Activated B cell treated with CpG ODN at 0.5 μM for 24 hours (primary cell): ENCODE measurements around the gene TBC1D32. TPM values are rescaled to one million over a fixed set of nuclear protein-coding genes. Genes with fewer than 3 reads are reported as not detected.
"Not testable (repeated sequence)": the region's sequence is repeated elsewhere in the genome, so short reads cannot be mapped to it uniquely, and the experiment has no call there.

Experiments used
- ATAC-seq: fragments of 200-7000 bp; cut with Tn5 transposase; one replicate; pipeline ENCODE4 v1.10.0; 2021; ENCODE audit warnings: low read depth, mild to moderate bottlenecking, moderate library complexity
- CTCF ChIA-PET: fragments of 350-600 bp; sonication (Branson Sonifier 250); formaldehyde crosslinking; loops from one replicate; lab custom pipeline; 2021; ENCODE audit warnings: antibody characterized with exemption; lab: Charles Lee
- POLR2A ChIA-PET: fragments of 350-600 bp; sonication (Branson Sonifier 250); formaldehyde crosslinking; loops from one replicate; lab custom pipeline; 2021; ENCODE audit warnings: antibody characterized with exemption; lab: Charles Lee
- DNase-seq: peaks from one replicate; pipeline ENCODE4 v3.0.0; 2022
- H3K27ac Mint-ChIP-seq: one replicate; pipeline ENCODE4 v1.8.0; 2020; ENCODE audit warnings: mixed read lengths
- H3K27me3 Mint-ChIP-seq: one replicate; pipeline ENCODE4 v1.8.0; 2021; ENCODE audit warnings: mixed read lengths
- H3K36me3 Mint-ChIP-seq: one replicate; pipeline ENCODE4 v1.8.0; 2021; ENCODE audit warnings: low read depth, mixed read lengths
- H3K4me1 Mint-ChIP-seq: one replicate; pipeline ENCODE4 v1.8.0; 2021; ENCODE audit warnings: mixed read lengths
- H3K4me3 Mint-ChIP-seq: one replicate; pipeline ENCODE4 v1.8.0; 2020; ENCODE audit warnings: mild to moderate bottlenecking, mixed read lengths
- H3K9me3 Mint-ChIP-seq: one replicate; pipeline ENCODE4 v1.8.0; 2020; ENCODE audit warnings: mixed read lengths
- intact Hi-C: fragments of 100-400 bp; cut with micrococcal nuclease; formaldehyde crosslinking; loops from one replicate; pipeline ENCODE4 v1.15.1; 2024
- total RNA-seq: library from RNA; stranded (reverse); gene quantifications from 2 replicates; pipeline ENCODE4 v1.2.3, GENCODE V29; 2022
- TF ChIP-seq, protein P1 (sequence below): fragments of 200-600 bp; IDR thresholded peaks from one replicate; pipeline ENCODE4 v1.8.0; 2022; ENCODE audit warnings: antibody characterized with exemption, mild to moderate bottlenecking

Gene TBC1D32
- total RNA-seq, 1 donor from 2014 or later, result 17.8 TPM

DNA sequence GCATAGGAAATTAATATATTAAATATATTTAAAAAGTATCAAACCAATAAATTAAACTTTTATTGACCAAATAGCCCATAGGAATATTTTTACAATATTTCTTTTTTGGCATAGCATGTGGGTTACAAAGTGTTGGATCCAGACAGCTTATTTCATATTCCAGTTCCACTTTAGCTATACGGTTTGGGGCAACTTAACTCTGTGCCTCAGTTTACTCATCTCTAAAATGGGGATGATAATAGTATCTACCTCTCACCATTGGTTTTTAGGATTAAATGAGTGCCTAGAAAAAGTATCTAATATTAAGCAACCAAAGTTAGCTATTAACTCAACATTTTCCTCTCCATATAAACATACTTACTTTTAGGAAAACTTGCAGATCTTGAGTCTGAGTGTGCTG is 243.8 kb downstream of the TBC1D32 start:
- ChIA-PET POLR2A (no interaction called here), CTCF (no interaction called here)
- Mint-ChIP-seq H3K9me3 (no peaks in the 10 kb centered on the region), H3K4me3 (no peak overlapping the region), H3K27me3 (no peaks in the 10 kb centered on the region), H3K27ac (no peak overlapping the region), H3K4me1 (no peaks in the 10 kb centered on the region), H3K36me3 (peaks cover 3% of the 10 kb centered on the region)
- no peak for DNase-seq
- ATAC-seq, result no peak
- TF ChIP-seq, protein P1, sequence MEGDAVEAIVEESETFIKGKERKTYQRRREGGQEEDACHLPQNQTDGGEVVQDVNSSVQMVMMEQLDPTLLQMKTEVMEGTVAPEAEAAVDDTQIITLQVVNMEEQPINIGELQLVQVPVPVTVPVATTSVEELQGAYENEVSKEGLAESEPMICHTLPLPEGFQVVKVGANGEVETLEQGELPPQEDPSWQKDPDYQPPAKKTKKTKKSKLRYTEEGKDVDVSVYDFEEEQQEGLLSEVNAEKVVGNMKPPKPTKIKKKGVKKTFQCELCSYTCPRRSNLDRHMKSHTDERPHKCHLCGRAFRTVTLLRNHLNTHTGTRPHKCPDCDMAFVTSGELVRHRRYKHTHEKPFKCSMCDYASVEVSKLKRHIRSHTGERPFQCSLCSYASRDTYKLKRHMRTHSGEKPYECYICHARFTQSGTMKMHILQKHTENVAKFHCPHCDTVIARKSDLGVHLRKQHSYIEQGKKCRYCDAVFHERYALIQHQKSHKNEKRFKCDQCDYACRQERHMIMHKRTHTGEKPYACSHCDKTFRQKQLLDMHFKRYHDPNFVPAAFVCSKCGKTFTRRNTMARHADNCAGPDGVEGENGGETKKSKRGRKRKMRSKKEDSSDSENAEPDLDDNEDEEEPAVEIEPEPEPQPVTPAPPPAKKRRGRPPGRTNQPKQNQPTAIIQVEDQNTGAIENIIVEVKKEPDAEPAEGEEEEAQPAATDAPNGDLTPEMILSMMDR, result no peak
- intact Hi-C loops, result no loop called here

DNA sequence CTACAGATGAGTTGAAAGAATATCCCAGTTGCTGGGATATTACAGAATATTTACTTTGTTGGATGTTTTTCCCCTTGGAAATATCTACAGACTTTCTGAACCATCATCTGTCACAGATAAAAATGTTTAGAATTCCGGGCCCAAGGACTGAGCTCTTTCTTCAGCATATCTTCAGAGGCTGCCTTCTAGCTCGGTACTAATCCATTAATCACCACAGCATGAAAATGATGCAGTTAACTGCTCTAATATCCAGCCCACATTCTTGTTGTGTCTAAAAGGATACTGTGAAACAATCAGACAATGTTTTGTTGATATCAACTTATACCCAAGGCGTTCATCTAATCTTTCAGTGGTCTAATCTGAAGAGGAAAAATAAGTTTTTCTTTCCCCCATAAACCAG is 247.4 kb downstream of the TBC1D32 start:
- no peak overlapping the region for H3K27ac Mint-ChIP-seq
- no peaks in the 10 kb centered on the region for H3K36me3 Mint-ChIP-seq
- DNase-seq (no peak), ATAC-seq (no peak)
- ChIA-PET POLR2A (no interaction called here), CTCF (no interaction called here)
- H3K4me3 Mint-ChIP-seq, result no peak overlapping the region
- no peaks in the 10 kb centered on the region for H3K4me1 Mint-ChIP-seq
- TF ChIP-seq, protein P1, result no peak
- no peaks in the 10 kb centered on the region for H3K27me3 Mint-ChIP-seq
- intact Hi-C loops, result no loop called here
- H3K9me3 Mint-ChIP-seq, result no peaks in the 10 kb centered on the region

DNA sequence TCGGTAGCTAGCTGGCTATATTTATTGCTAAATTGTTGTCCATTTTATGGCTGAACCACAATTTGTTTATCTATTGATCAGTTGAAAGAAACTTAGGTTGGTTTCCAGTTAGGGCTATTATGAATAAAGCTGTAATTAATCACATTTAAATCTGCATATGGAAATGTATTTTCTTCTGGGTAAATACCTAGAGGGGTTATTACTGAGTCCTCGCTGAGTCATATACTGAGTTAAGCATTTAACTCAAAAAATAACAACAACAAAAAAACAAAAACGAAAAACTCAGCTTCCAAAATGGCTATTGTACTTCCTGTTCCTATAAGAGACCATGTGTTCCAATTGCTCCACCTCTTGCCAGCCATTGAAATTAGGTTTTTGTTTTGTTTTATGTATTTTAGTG is 258.2 kb downstream of the TBC1D32 start:
- H3K36me3 Mint-ChIP-seq, result no peaks in the 10 kb centered on the region
- intact Hi-C loops, result no loop called here
- TF ChIP-seq, protein P1, result no peak
- ChIA-PET POLR2A (no interaction called here), CTCF (no interaction called here)
- no peak overlapping the region for H3K27ac Mint-ChIP-seq
- no peaks in the 10 kb centered on the region for H3K27me3 Mint-ChIP-seq
- DNase-seq, result no peak
- no peak for ATAC-seq
- H3K9me3 Mint-ChIP-seq, result peaks cover under 1% of the 10 kb centered on the region
- H3K4me3 Mint-ChIP-seq, result no peak overlapping the region
- H3K4me1 Mint-ChIP-seq, result no peaks in the 10 kb centered on the region

DNA sequence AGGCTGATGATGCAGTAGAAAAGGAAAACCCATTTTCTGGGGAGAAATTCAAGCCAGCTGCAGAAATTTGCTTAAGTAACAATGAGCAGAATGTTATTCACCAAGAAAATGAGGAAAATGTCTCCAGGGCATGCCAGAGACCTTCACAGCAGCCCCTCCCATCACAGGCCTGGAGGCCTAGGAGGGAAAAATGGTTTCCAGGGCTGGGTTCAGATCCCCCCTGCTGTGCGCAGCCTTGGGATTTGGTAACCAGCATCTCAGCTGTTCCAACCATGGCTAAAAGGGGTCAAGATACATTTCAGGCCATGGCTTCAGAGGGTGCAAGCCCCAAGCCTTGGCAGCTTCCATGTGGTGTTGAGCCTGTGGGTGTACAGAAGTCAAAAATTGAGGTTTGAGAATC is 265.5 kb downstream of the TBC1D32 start:
- H3K27me3 Mint-ChIP-seq, H3K4me1 Mint-ChIP-seq, ATAC-seq, CTCF ChIA-PET, POLR2A ChIA-PET, intact Hi-C loops, H3K4me3 Mint-ChIP-seq, H3K27ac Mint-ChIP-seq, DNase-seq: not testable (repeated sequence)
- H3K36me3 Mint-ChIP-seq, result peaks cover 11% of the 10 kb centered on the region
- H3K9me3 Mint-ChIP-seq, result peaks cover 23% of the 10 kb centered on the region

DNA sequence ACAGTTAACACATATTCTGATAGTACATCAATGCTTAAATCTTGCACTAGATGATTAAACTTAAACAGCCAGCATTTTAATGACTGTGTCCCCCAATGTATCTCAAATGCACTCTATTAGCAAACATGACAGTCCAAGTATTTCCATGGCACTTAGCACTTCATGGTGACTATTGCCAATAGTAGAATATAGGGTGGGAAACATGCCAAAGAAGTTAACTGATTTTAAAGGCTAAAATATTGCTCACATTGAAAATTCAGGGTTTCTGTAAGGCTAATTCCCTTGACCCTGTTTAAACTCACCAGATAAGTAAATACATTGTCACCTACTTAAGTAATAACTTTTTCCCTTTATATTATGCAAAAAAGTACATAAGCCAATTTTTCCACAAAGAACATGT is 266.9 kb downstream of the TBC1D32 start:
- no peak overlapping the region for H3K27ac Mint-ChIP-seq
- POLR2A ChIA-PET, result no interaction called here
- H3K4me1 Mint-ChIP-seq, result no peaks in the 10 kb centered on the region
- no peak for DNase-seq
- ATAC-seq, result no peak
- intact Hi-C loops, result no loop called here
- peaks cover 27% of the 10 kb centered on the region for H3K9me3 Mint-ChIP-seq
- CTCF ChIA-PET, result no interaction called here
- H3K27me3 Mint-ChIP-seq, result no peaks in the 10 kb centered on the region
- H3K36me3 Mint-ChIP-seq, result peaks cover 11% of the 10 kb centered on the region
- no peak overlapping the region for H3K4me3 Mint-ChIP-seq
- TF ChIP-seq, protein P1, result no peak

DNA sequence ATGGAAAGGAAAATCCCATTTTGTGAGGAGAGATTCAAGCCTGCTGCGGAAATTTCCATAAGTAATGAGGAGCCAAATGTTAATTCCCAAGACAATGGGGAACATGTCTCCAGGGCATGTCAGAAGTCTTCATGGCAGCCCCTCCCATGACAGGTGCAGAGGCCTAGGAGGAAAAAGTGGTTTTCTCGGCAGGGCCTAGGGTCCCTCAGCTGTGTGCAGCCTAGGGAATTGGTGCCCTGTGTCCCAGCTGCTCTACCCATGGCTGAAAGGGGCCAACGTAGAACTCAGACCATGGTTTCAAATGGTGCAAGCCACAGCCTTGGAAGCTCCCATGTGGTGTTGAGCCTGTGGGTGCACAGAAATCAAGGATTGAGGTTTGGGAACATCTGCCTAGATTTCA is 269.9 kb downstream of the TBC1D32 start:
- Mint-ChIP-seq H3K27ac (no peak overlapping the region), H3K36me3 (peaks cover 6% of the 10 kb centered on the region), H3K27me3 (no peaks in the 10 kb centered on the region), H3K4me1 (no peaks in the 10 kb centered on the region), H3K4me3 (no peak overlapping the region), H3K9me3 (peaks cover 20% of the 10 kb centered on the region)
- ChIA-PET POLR2A (no interaction called here), CTCF (no interaction called here)
- intact Hi-C loops, result no loop called here
- TF ChIP-seq, protein P1, result no peak
- ATAC-seq, result no peak
- no peak for DNase-seq
